Keratinocyte (primary cell): ENCODE results near the gene MSX2. TPM values are rescaled to one million over a fixed set of nuclear protein-coding genes. Genes with fewer than 3 reads are reported as not detected.

ENCODE experiments used
- DNase-seq: peaks from one replicate; pipeline ENCODE4 v3.0.0-alpha.2; 2011; ENCODE audit warnings: low read depth, missing footprints, low spot score
- FAIRE-seq: peaks from 2 replicates; lab custom pipeline; 2011; peaks lifted over from hg19 to GRCh38; lab: Jason Lieb, UNC
- H2AFZ ChIP-seq: 2 replicates; pipeline ENCODE4 v1.6.0; 2012; ENCODE audit warnings: low read length, control low read depth, inconsistent platforms; ENCODE audit not compliant: control insufficient read depth
- H3K27ac ChIP-seq: 2 replicates; pipeline ENCODE4 v1.5.1; 2011; ENCODE audit warnings: low read length; ENCODE audit not compliant: control insufficient read depth, insufficient read depth
- H3K27me3 ChIP-seq: 3 replicates; pipeline ENCODE4 v1.6.0; 2011; ENCODE audit warnings: low read length; ENCODE audit not compliant: control insufficient read depth, insufficient read depth; ENCODE audit errors: extremely low read depth
- H3K36me3 ChIP-seq, 2 experiments: 2 replicates in 1 of 2; 3 replicates in 1 of 2; pipeline ENCODE4 v1.5.1; 2011; ENCODE audit warnings: low read length in 2 of 2, mild to moderate bottlenecking in 1 of 2; ENCODE audit not compliant: control insufficient read depth in 2 of 2, insufficient read depth in 2 of 2; ENCODE audit errors: extremely low read depth in 1 of 2
- H3K4me1 ChIP-seq: 3 replicates; pipeline ENCODE4 v1.5.1; 2011; ENCODE audit warnings: low read length; ENCODE audit not compliant: control insufficient read depth, insufficient read depth; ENCODE audit errors: extremely low read depth
- H3K4me2 ChIP-seq: 3 replicates; pipeline ENCODE4 v1.6.0; 2011; ENCODE audit warnings: low read depth, low read length; ENCODE audit not compliant: control insufficient read depth, insufficient read depth; ENCODE audit errors: extremely low read depth
- H3K4me3 ChIP-seq, 3 experiments: fragments of 200-600 bp in 1 of 3; sonication (generic) in 1 of 3; 2 replicates in 2 of 3; 3 replicates in 1 of 3; pipeline ENCODE4 v1.5.1; 2011 to 2016; ENCODE audit warnings: low read length in 3 of 3, mild to moderate bottlenecking in 3 of 3, control low read depth in 2 of 3, inconsistent platforms in 1 of 3, low read depth in 1 of 3, mixed read lengths in 1 of 3, mixed run types in 1 of 3, moderate library complexity in 1 of 3; ENCODE audit not compliant: control insufficient read depth in 2 of 3, insufficient read depth in 2 of 3; ENCODE audit errors: extremely low read depth in 1 of 3
- H3K79me2 ChIP-seq: 2 replicates; pipeline ENCODE4 v1.6.0; 2012; ENCODE audit warnings: low read length; ENCODE audit not compliant: control insufficient read depth, insufficient read depth
- H3K9ac ChIP-seq: 3 replicates; pipeline ENCODE4 v1.6.0; 2011; ENCODE audit warnings: low read length; ENCODE audit not compliant: control insufficient read depth, insufficient read depth; ENCODE audit errors: extremely low read depth
- H3K9me1 ChIP-seq: 3 replicates; pipeline ENCODE4 v1.6.0; 2011; ENCODE audit warnings: low read length; ENCODE audit not compliant: control insufficient read depth, insufficient read depth; ENCODE audit errors: extremely low read depth
- H3K9me3 ChIP-seq: 2 replicates; pipeline ENCODE4 v1.5.1; 2012; ENCODE audit warnings: low read depth, low read length; ENCODE audit not compliant: control insufficient read depth
- H4K20me1 ChIP-seq: 3 replicates; pipeline ENCODE4 v1.6.0; 2011; ENCODE audit warnings: low read length; ENCODE audit not compliant: control insufficient read depth, insufficient read depth; ENCODE audit errors: extremely low read depth
- EZH2 ChIP-seq: IDR thresholded peaks from one replicate; pipeline ENCODE4 v1.6.1; 2012; ENCODE audit warnings: inconsistent platforms, mild to moderate bottlenecking, low read length, moderate library complexity
- dilution Hi-C: fragments of 300-500 bp; cut with MboI; formaldehyde crosslinking; loops from one replicate; pipeline ENCODE4 v1.7.0; 2020; ENCODE audit warnings: low sequenced_read_pairs; ENCODE audit not compliant: extremely low pct_ligation_motif_present
- polyA plus RNA-seq, 5 experiments: library from polyadenylated mRNA; depleted of rRNA in 3 of 5; stranded (reverse) in 3 of 5; stranded (forward) in 1 of 5; unstranded in 1 of 5; fragments of >200 nt; gene quantifications; 1 replicate in 1 of 5; 2 replicates in 3 of 5; 3 replicates in 1 of 5; pipeline versions ENCODE4 v1.2.1 to v1.2.3, GENCODE V29; 2011 to 2012; ENCODE audit warnings: missing spikeins in 2 of 5, low read depth in 1 of 5, low replicate concordance in 1 of 5
- TF ChIP-seq, protein P1 (sequence below), 3 experiments: IDR thresholded peaks in 1 of 3; conservative IDR thresholded peaks in 1 of 3; optimal IDR thresholded peaks in 1 of 3; 2 replicates in 2 of 3; 3 replicates in 1 of 3; pipeline versions ENCODE3 to v1.5.1; 2011; ENCODE audit warnings: low read length in 3 of 3, mild to moderate bottlenecking in 3 of 3, moderate library complexity in 2 of 3, control low read depth in 1 of 3, inconsistent platforms in 1 of 3; ENCODE audit not compliant: insufficient read depth in 2 of 3; ENCODE audit errors: extremely low read depth in 1 of 3

Gene MSX2
- polyA plus RNA-seq, 1 donor (not counting 4 experiments of a cell fraction or from before 2014, with no cell fraction given), result 2.7 TPM

DNA sequence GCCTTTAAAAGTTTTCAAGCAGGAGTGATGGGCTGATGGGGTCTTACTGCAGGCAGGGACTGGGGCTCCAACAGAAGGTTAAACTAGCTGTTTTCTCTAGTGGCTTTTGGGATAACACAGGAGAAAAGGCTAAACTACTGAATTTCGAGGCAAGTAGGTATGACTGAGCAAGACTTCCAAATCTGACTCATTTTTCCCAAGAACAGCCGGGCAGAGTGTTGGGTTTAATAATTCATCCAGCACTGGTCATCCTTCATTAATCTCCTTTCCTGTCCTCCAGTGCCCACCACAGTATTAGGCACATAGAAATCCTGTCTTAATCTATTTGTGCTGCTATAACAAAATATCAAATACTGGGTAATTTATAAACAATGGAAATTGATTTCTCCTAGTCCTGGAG lies 20.5 kb downstream of the MSX2 start:
- Histone ChIP-seq H3K4me2 (no peak overlapping the region), H3K9ac (no peak overlapping the region), H3K9me3 (no peaks in the 10 kb centered on the region), H3K36me3 (no peaks in the 10 kb centered on the region), H3K27me3 (no peaks in the 10 kb centered on the region), H4K20me1 (no peaks in the 10 kb centered on the region), H3K4me1 (no peaks in the 10 kb centered on the region), H3K9me1 (no peaks in the 10 kb centered on the region), H3K79me2 (no peaks in the 10 kb centered on the region), H2AFZ (no peak overlapping the region), H3K27ac (no peak overlapping the region), H3K4me3 (no peak overlapping the region)
- DNase-seq (no peak), FAIRE-seq (no peak)
- no peak for TF ChIP-seq EZH2
- TF ChIP-seq, protein P1, sequence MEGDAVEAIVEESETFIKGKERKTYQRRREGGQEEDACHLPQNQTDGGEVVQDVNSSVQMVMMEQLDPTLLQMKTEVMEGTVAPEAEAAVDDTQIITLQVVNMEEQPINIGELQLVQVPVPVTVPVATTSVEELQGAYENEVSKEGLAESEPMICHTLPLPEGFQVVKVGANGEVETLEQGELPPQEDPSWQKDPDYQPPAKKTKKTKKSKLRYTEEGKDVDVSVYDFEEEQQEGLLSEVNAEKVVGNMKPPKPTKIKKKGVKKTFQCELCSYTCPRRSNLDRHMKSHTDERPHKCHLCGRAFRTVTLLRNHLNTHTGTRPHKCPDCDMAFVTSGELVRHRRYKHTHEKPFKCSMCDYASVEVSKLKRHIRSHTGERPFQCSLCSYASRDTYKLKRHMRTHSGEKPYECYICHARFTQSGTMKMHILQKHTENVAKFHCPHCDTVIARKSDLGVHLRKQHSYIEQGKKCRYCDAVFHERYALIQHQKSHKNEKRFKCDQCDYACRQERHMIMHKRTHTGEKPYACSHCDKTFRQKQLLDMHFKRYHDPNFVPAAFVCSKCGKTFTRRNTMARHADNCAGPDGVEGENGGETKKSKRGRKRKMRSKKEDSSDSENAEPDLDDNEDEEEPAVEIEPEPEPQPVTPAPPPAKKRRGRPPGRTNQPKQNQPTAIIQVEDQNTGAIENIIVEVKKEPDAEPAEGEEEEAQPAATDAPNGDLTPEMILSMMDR (optimal IDR thresholded peaks at IDR 0.05 in 1 of 3, IDR thresholded peaks at IDR 0.05 in 1 of 3, conservative IDR thresholded peaks at IDR 0.05 in 1 of 3; ENCODE audit: extremely low read depth in 1 of 3, insufficient read depth in 2 of 3, low read length in 3 of 3), result no peak
- dilution Hi-C loops, result no loop called here

DNA sequence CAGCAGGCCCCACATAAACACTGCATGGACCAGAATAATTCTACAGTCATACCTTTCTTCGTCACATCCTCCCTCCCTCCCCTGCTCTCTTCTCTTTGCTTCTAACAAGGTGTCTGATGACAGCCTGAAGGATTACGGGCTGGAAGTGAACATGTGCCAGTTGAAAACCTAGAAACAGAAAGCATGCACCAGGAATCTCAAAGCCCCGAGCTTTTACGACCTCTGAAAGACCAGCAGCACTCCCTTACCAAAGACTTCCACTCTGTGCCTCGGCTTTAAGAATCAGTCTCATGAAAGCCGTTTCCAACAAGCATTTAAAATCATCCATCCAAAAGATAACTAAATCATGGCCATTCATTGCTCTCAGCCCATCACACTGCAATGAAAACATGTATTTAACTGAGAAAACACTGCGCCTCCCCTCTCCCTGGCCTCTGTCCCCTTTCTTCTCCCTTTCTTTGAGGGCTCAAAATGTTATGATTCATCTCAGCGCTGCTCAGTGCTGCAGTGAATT lies 21.3 kb downstream of the MSX2 start:
- dilution Hi-C loops, result no loop called here
- FAIRE-seq (no peak), DNase-seq (no peak)
- no peak overlapping the region for H3K4me3 ChIP-seq
- H3K4me1 ChIP-seq, result no peaks in the 10 kb centered on the region
- H2AFZ ChIP-seq, result no peak overlapping the region
- no peaks in the 10 kb centered on the region for H3K36me3 ChIP-seq
- H3K79me2 ChIP-seq, result no peaks in the 10 kb centered on the region
- H4K20me1 ChIP-seq, result no peaks in the 10 kb centered on the region
- no peaks in the 10 kb centered on the region for H3K9me3 ChIP-seq
- no peaks in the 10 kb centered on the region for H3K9me1 ChIP-seq
- no peak overlapping the region for H3K27ac ChIP-seq
- H3K4me2 ChIP-seq, result no peak overlapping the region
- H3K9ac ChIP-seq, result no peak overlapping the region
- H3K27me3 ChIP-seq, result no peaks in the 10 kb centered on the region
- TF ChIP-seq, protein P1 (optimal IDR thresholded peaks at IDR 0.05 in 1 of 3, IDR thresholded peaks at IDR 0.05 in 1 of 3, conservative IDR thresholded peaks at IDR 0.05 in 1 of 3; ENCODE audit: extremely low read depth in 1 of 3, insufficient read depth in 2 of 3, low read length in 3 of 3), result no peak
- TF ChIP-seq EZH2, result no peak
